HepG2 (cell line): ENCODE data around the gene ANKRD53. TPM values are rescaled to one million over a fixed set of nuclear protein-coding genes. Genes with fewer than 3 reads are reported as not detected.

Source experiments
- EEA1 ChIP-seq: sonication (generic); formaldehyde crosslinking; IDR thresholded peaks from 2 replicates; pipeline ENCODE4 v1.5.1; 2020; ENCODE audit warnings: mild to moderate bottlenecking, missing genetic modification reagents, borderline replicate concordance
- HNF4G ChIP-seq, 2 experiments: sonication (generic) in 1 of 2; formaldehyde crosslinking in 1 of 2; IDR thresholded peaks; 2 replicates each; pipeline versions ENCODE4 v1.4.0 to v1.6.1; 2011 to 2020; ENCODE audit warnings: borderline replicate concordance in 2 of 2, low read depth in 2 of 2, mild to moderate bottlenecking in 2 of 2, low read length in 1 of 2, missing genetic modification reagents in 1 of 2, moderate library complexity in 1 of 2
- NFYB ChIP-seq: sonication (generic); formaldehyde crosslinking; IDR thresholded peaks from 2 replicates; pipeline ENCODE4 v1.4.0; 2020; ENCODE audit warnings: missing genetic modification reagents
- NR2C2 ChIP-seq: sonication (generic); formaldehyde crosslinking; IDR thresholded peaks from 2 replicates; pipeline ENCODE4 v1.4.0; 2020; ENCODE audit warnings: missing genetic modification reagents, mild to moderate bottlenecking, moderate library complexity, borderline replicate concordance
- YEATS2 ChIP-seq: sonication (generic); formaldehyde crosslinking; IDR thresholded peaks from 2 replicates; pipeline ENCODE4 v1.4.0; 2020; ENCODE audit warnings: missing genetic modification reagents, borderline replicate concordance
- ZMYM3 ChIP-seq: sonication (generic); formaldehyde crosslinking; IDR thresholded peaks from 2 replicates; pipeline ENCODE4 v1.5.1; 2020; ENCODE audit warnings: mild to moderate bottlenecking, missing genetic modification reagents
- ZNF17 ChIP-seq: sonication (generic); formaldehyde crosslinking; IDR thresholded peaks from 2 replicates; pipeline ENCODE4 v1.5.0; 2020; ENCODE audit warnings: mild to moderate bottlenecking, missing genetic modification reagents
- ZNF430 ChIP-seq: sonication (generic); formaldehyde crosslinking; IDR thresholded peaks from 2 replicates; pipeline ENCODE4 v1.9.0; 2021; ENCODE audit warnings: mild to moderate bottlenecking, missing genetic modification reagents
- ZNF772 ChIP-seq: sonication (generic); formaldehyde crosslinking; IDR thresholded peaks from 2 replicates; pipeline ENCODE4 v1.5.0; 2020; ENCODE audit warnings: mild to moderate bottlenecking, missing genetic modification reagents
- ZNF773 ChIP-seq: sonication (generic); formaldehyde crosslinking; IDR thresholded peaks from 2 replicates; pipeline ENCODE4 v1.4.0; 2020; ENCODE audit warnings: missing genetic modification reagents, borderline replicate concordance
- polyA plus RNA-seq, 8 experiments: library from polyadenylated mRNA; depleted of rRNA in 3 of 8; stranded (reverse) in 7 of 8; unstranded in 1 of 8; fragments of >200 nt; fragmentation: Illumina TruSeq in 4 of 8; extraction: Trizol in 4 of 8; gene quantifications; 2 replicates each; pipeline versions ENCODE4 v1.2.1 to v1.2.3, GENCODE V29; 2011 to 2016; ENCODE audit warnings: low read depth in 4 of 8, missing spikeins in 1 of 8, mixed read lengths in 1 of 8; ENCODE audit not compliant: insufficient read depth in 1 of 8
- total RNA-seq, 5 experiments: library from RNA; depleted of rRNA; stranded (reverse); fragments of >200 nt; fragmentation: Illumina TruSeq; extraction: Trizol; gene quantifications; 2 replicates each; pipeline ENCODE4 v1.2.3, GENCODE V29; 2016; ENCODE audit warnings: low read depth in 1 of 5
- TF ChIP-seq, protein P1 (sequence below): sonication (generic); formaldehyde crosslinking; IDR thresholded peaks from 2 replicates; pipeline ENCODE4 v1.5.1; 2020; ENCODE audit warnings: mild to moderate bottlenecking, missing genetic modification reagents, borderline replicate concordance
- TF ChIP-seq, protein P2 (sequence below): sonication (generic); formaldehyde crosslinking; IDR thresholded peaks from 2 replicates; pipeline ENCODE4 v1.9.0; 2022; ENCODE audit warnings: low read depth, missing genetic modification reagents

The ANKRD53 gene
- total and polyA plus RNA-seq, 2 of the 13 experiments (the other 11 are each of a cell fraction or from before 2014, with no cell fraction given) = 0.15 TPM; not detected in 1

DNA sequence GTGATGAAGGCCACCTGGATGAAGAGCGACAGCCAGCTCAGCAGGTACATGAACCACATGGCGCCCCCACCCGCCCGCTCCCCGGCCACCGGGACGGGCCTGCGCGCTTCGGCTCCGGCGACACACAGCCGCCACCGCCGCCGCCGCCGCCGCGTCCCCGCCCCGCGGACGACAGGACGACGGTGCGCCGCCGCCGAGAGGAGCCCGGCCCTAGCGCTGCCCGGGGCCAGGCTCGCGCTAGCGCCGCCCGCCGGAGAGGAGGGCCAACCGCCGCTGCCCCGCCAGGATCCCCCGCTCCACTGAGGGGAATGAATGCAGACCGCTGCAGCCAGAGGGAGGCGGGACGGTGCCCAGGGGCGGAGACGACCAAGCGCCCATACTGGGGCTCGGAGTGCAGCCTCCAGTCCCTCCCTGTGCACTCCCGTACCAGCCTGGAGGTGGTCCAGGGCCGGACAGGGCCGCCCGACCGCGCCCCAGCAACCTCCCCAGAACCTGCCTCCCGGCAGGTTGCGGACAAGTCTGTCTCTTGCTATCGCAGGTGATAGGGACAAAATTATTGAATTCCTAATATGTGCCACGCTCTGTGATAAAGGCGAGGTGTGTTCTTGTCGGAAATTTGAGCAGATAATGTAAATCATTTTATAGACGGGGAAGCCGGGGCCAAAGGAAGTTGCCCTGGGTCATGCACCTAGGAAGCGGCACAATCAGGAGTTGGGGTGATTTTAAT is 16.4 kb downstream of the ANKRD53 start, which contains the start of gene TEX261 (continued):
- TF ChIP-seq HNF4G (IDR thresholded peaks at IDR 0.05; ENCODE audit: borderline replicate concordance, low read depth, low read length) (no peak), HNF4G (CRISPR knock-in tag; IDR thresholded peaks at IDR 0.05; ENCODE audit: borderline replicate concordance, low read depth) (peak; percentile 51; the same call in 1 of the 2 replicates), NR2C2 (CRISPR knock-in tag) (peak; percentile 68), ZNF17 (CRISPR knock-in tag) (no peak), ZNF772 (peak; percentile 48), YEATS2 (CRISPR knock-in tag) (peak; percentile 70; the same call in 1 of the 2 replicates), ZNF773 (CRISPR knock-in tag) (no peak), EEA1 (CRISPR knock-in tag) (no peak), ZMYM3 (0 out of 2 replicates have a peak, but pooled peaks have one; percentile 26), ZNF430 (CRISPR knock-in tag) (peak; percentile 14), NFYB (CRISPR knock-in tag) (no peak)
- TF ChIP-seq, protein P1, sequence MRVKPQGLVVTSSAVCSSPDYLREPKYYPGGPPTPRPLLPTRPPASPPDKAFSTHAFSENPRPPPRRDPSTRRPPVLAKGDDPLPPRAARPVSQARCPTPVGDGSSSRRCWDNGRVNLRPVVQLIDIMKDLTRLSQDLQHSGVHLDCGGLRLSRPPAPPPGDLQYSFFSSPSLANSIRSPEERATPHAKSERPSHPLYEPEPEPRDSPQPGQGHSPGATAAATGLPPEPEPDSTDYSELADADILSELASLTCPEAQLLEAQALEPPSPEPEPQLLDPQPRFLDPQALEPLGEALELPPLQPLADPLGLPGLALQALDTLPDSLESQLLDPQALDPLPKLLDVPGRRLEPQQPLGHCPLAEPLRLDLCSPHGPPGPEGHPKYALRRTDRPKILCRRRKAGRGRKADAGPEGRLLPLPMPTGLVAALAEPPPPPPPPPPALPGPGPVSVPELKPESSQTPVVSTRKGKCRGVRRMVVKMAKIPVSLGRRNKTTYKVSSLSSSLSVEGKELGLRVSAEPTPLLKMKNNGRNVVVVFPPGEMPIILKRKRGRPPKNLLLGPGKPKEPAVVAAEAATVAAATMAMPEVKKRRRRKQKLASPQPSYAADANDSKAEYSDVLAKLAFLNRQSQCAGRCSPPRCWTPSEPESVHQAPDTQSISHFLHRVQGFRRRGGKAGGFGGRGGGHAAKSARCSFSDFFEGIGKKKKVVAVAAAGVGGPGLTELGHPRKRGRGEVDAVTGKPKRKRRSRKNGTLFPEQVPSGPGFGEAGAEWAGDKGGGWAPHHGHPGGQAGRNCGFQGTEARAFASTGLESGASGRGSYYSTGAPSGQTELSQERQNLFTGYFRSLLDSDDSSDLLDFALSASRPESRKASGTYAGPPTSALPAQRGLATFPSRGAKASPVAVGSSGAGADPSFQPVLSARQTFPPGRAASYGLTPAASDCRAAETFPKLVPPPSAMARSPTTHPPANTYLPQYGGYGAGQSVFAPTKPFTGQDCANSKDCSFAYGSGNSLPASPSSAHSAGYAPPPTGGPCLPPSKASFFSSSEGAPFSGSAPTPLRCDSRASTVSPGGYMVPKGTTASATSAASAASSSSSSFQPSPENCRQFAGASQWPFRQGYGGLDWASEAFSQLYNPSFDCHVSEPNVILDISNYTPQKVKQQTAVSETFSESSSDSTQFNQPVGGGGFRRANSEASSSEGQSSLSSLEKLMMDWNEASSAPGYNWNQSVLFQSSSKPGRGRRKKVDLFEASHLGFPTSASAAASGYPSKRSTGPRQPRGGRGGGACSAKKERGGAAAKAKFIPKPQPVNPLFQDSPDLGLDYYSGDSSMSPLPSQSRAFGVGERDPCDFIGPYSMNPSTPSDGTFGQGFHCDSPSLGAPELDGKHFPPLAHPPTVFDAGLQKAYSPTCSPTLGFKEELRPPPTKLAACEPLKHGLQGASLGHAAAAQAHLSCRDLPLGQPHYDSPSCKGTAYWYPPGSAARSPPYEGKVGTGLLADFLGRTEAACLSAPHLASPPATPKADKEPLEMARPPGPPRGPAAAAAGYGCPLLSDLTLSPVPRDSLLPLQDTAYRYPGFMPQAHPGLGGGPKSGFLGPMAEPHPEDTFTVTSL (CRISPR knock-in tag) = no peak
- TF ChIP-seq, protein P2, sequence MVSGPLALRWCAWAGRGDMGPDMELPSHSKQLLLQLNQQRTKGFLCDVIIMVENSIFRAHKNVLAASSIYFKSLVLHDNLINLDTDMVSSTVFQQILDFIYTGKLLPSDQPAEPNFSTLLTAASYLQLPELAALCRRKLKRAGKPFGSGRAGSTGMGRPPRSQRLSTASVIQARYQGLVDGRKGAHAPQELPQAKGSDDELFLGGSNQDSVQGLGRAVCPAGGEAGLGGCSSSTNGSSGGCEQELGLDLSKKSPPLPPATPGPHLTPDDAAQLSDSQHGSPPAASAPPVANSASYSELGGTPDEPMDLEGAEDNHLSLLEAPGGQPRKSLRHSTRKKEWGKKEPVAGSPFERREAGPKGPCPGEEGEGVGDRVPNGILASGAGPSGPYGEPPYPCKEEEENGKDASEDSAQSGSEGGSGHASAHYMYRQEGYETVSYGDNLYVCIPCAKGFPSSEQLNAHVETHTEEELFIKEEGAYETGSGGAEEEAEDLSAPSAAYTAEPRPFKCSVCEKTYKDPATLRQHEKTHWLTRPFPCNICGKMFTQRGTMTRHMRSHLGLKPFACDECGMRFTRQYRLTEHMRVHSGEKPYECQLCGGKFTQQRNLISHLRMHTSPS (CRISPR knock-in tag) = peak; percentile 80
